CD4-positive, alpha-beta T cell treated with Interleukin-4 for 1 hour (primary cell): ENCODE results near the gene JOSD1.

Experiments
- DNase-seq, 2 donors: peaks; one replicate each; pipeline ENCODE4 v3.0.0-alpha.2; 2020 to 2022

The JOSD1 gene

GRCh38 chr22:38700789-38701628, at the start of gene JOSD1:
TSS of gene JOSD1 (minus strand) at chr22:38700943. CDS start at chr22:38699987, 956 bp downstream.
- peak; percentile 97 to 98 for DNase-seq

GRCh38 chr22:38750104-38750503, 49.4 kb upstream of the JOSD1 start:
- no peak for DNase-seq

GRCh38 chr22:38748487-38749136, 47.9 kb upstream of the JOSD1 start:
- no peak for DNase-seq

- no peak for DNase-seq
Measured at GRCh38 chr22:38745676-38746460, 45.1 kb upstream of the JOSD1 start.

DNA sequence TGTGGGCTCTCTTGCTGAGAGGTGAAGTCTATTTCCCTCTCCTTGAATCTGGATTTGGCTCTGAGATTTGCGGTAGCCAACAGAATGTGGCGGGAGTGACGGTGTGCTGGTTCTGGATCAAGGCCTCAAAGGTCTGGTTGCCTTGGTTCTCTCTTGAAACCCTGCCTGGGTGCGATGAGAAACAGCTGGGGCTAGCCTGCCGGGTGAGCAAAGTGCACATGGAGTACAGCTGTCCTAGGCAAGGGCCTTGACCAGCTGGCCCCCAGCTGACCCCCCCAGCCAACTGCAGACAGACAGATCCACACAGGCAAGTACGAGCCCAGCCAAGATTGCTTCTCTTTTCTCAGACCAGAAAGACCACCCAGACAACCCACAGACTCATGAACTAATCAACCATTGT, 44.2 kb upstream of the JOSD1 start:
- DNase-seq: no peak

GRCh38 chr22:38742176-38742942, 41.6 kb upstream of the JOSD1 start:
- DNase-seq: no peak

DNA sequence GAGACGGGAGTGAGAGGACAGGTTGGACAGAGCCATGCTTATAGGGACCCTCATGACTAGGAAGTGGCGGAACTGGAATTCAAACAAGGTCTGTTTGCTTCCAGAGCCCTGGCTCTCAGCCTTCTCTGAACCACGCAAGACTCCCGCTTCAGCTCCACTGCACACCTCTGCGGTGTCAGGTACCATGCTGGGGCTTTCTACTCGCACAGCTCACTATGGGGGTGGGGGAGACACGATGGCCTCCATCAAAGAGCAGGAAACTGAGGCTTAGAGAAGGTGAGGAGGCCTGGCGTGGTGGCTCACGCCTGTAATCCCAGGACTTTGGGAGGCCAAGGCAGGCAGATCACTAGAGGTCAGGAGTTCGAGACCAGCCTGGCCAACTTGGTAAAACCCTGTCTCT, 40.8 kb upstream of the JOSD1 start:
- DNase-seq: no peak

GRCh38 chr22:38741166-38741565, 40.4 kb upstream of the JOSD1 start:
- DNase-seq: no peak

DNA sequence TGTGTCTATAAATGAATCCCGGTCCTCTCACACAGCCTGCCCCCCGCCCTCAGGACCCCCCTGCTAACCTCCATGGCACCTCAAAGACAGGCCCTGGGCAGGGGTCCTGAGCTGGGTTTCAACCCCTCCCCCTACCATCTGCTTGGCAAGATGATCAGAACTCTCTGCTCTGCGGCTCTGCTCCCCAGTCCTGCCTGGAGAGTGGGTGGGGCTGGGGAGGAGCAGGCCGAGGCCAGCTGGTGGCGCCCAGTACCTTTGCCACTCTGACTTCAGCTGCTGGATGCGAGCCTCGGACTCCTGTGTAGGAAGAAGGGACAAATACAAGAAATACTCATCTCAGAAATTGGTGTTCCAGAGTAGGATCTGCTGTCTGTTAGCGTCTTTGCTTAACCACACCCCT, 40.0 kb upstream of the JOSD1 start:
- DNase-seq: no peak

DNA sequence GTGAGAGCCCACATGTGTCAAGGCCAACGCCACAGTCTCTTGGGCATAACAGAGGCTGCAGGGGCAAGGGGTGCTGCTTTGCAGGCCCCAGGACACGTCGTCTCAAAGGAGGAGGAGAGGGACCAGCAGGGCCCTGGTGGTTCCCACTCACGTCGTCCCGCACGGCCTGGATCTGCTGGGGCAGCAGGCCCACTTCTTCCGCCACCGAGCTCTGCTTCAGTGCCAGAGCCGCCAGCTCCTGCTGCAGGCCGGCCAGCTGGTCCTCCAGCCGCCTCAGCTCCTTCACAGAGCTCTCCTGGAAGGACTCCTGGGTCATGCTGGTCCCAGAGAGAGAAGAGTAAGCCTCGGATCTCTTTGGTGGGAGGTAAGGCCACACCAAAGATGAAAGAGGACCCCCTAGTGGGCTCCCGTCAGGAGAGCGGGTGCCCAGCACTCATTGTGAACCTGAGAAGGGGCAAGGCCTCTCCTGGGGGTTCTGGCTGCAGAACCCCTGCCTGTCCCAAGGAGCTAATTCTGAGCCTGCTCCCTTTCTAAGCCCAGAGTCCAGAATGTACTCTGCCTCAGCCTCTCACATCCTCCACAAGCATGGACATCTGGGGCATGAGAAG, 39.5 kb upstream of the JOSD1 start:
- no peak for DNase-seq

- no peak for DNase-seq
Measured at GRCh38 chr22:38739300-38740055, 38.7 kb upstream of the JOSD1 start.

GRCh38 chr22:38738475-38739070, 37.8 kb upstream of the JOSD1 start:
- no peak for DNase-seq

- no peak for DNase-seq
Measured at GRCh38 chr22:38737302-38738060, 36.7 kb upstream of the JOSD1 start.

GRCh38 chr22:38736257-38736570, 35.5 kb upstream of the JOSD1 start:
- no peak for DNase-seq

DNA sequence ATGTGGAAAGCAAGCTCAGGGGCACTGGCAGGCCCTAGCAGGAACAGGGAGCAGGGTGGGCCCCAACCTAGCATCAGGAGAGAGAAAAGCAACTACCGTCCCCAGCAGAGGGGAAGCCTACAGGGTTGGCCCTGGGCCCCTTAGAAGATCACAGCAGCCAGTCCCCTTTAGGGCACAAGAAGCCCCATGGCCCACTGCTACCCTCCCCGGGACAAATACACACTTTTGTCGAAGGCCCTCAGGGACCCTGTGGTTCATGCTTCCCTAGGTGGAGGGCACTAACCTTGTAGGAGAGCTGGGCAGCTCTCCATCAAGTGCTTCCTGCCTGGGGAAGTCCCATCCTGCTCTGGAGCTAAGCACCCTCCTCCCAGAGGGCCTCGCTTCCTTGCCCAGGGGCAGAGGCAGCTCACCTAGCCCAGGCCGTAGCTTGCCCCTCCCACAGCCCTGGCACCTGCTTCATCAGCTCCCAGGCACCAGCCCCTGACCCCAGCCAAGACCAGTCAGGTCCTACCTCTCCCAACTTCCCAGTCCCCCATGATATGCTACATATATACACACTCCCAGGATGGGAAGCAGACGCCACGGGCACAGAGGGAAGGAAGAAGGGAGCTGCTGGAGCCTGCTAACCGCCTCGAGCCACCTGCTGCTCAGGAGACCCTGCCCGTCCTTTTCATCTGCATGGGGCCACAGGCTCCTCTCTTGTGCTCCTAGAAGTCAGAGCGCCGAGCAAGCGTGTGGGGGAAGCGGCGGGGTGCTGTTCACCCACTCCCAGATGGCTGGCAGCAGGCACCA, 34.9 kb upstream of the JOSD1 start:
- no peak for DNase-seq

DNA sequence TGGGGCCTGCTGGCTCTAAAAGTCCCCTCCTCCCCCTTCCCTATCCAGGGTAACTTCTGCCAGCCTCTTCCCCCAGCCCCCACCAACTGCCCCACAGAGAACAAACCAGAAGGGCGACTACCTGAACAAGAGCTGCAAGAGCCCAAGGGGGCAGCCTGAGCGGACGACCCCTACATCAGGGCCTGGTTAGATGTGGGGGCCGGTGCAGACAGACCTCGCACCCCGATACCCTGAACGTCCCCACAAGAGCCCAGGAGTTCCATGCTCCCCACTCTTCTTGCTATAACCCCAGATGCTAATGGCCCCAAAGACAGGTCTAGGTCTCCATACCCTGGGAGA, 34.4 kb upstream of the JOSD1 start:
- DNase-seq: no peak

- DNase-seq: no peak
Measured at GRCh38 chr22:38734421-38735100, 33.8 kb upstream of the JOSD1 start.

DNA sequence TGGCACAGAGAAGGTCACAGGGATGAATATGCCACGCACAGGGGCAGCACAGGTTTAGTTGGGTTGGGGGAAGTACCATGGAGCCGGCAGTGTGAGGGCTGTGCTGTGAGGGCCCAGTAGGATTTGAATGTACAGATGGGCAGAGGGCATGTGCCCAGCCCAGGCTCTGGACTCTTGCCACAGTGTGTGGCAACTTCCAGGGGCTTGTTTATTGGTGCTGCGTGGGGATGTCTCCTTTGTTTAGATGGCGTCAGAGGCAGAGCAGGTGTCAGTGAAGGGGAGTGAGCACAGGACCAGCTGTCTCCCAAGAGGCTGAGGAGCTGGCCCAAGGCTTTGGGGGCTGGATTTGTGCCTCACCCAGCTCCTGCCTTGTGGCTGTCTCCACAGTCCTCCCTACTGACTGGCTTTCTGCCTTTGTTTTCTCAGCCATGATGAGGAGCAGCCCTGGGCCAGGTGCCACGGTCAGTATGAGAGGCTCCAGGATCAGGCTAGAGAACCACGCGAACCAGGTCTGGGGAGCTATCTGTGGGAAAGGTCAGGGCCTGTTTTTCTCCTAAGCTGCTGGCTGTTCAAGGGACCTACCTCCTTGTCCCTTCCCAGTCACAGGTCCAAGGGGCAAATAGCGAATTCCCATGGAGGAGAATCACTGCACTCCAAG, 33.1 kb upstream of the JOSD1 start:
- no peak for DNase-seq

DNA sequence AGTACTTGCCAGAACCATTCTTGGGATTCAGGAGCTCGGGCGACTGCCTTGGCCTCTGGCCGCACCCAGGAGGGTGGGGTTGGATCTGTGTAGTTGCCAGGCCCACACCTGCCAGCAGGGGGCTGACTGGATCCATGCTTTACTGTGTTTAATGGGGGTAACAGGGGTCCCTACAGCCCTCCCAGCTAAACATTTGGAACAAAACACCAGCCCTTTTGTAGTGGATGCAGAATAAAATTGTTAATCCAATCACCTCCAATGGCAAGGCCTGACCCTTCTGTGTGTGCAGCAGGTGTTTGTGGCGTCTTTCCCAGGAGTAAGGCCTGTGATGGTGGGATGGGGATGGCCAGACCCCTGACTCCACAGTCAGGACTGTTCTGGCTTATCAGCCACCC, 32.6 kb upstream of the JOSD1 start:
- peak; percentile 52 to 63 for DNase-seq
